Lung (tissue), 12 donors: Measurements from ENCODE around the gene ZNF682. TPM values are rescaled to one million over a fixed set of nuclear protein-coding genes. Genes with fewer than 3 reads are reported as not detected.

Source experiments
- ATAC-seq: fragments of 200-7000 bp; cut with Tn5 transposase; one replicate; pipeline ENCODE4 v1.9.1; 2020; ENCODE audit warnings: moderate number of reproducible peaks; ENCODE audit not compliant: insufficient read depth, low FRiP score
- DNase-seq, 3 donors: peaks; one replicate each; pipeline ENCODE4 v3.0.0-alpha.2; 2013 to 2017
- H3K27ac ChIP-seq, 2 donors: one replicate each; pipeline ENCODE4 v1.5.1; 2013; ENCODE audit warnings: mild to moderate bottlenecking in 2 of 2, moderate library complexity in 2 of 2, control low read depth in 1 of 2, inconsistent platforms in 1 of 2, low read depth in 1 of 2, low read length in 1 of 2
- H3K27me3 ChIP-seq, 3 donors: one replicate each; pipeline ENCODE4 v1.5.1; 2013; ENCODE audit warnings: low read length in 2 of 3; ENCODE audit not compliant: control insufficient read depth in 3 of 3, insufficient read depth in 3 of 3
- H3K36me3 ChIP-seq, 4 donors: one replicate each; pipeline ENCODE4 v1.5.1; 2013; ENCODE audit warnings: low read length in 4 of 4, mild to moderate bottlenecking in 1 of 4, moderate library complexity in 1 of 4; ENCODE audit not compliant: control insufficient read depth in 4 of 4, insufficient read depth in 4 of 4
- H3K4me1 ChIP-seq, 5 donors: one replicate each; pipeline ENCODE4 v1.5.1; 2013; ENCODE audit warnings: low read length in 5 of 5, mild to moderate bottlenecking in 2 of 5, moderate library complexity in 1 of 5; ENCODE audit not compliant: control insufficient read depth in 5 of 5, insufficient read depth in 5 of 5
- H3K4me3 ChIP-seq: one replicate; pipeline ENCODE4 v1.5.1; 2013; ENCODE audit warnings: mild to moderate bottlenecking, control low read depth, moderate library complexity
- H3K9ac ChIP-seq, 2 donors: one replicate each; pipeline ENCODE4 v1.5.1; 2013; ENCODE audit warnings: low read length in 2 of 2, control low read depth in 1 of 2; ENCODE audit not compliant: insufficient read depth in 1 of 2
- H3K9me3 ChIP-seq, 4 donors: one replicate each; pipeline ENCODE4 v1.5.1; 2013; ENCODE audit warnings: low read length in 3 of 4, mild to moderate bottlenecking in 1 of 4, moderate library complexity in 1 of 4; ENCODE audit not compliant: control insufficient read depth in 4 of 4, insufficient read depth in 3 of 4
- WGBS, 2 donors: extraction: QIAGEN DNeasy Blood & Tissue Kit; methylation state at CpG; one replicate each; pipeline ENCODE4 v1.1.7; 2013; 5-methylcytosine and 5-hydroxymethylcytosine counted together
- polyA plus RNA-seq, 2 donors: library from polyadenylated mRNA; stranded (reverse); fragments of 200-250 nt; gene quantifications; one replicate each; pipeline ENCODE4 v1.2.1, GENCODE V29; 2013
- total RNA-seq, 2 donors: library from RNA; depleted of rRNA in 1 of 2; stranded (reverse); fragments of >200 nt in 1 of 2; gene quantifications; one replicate each; pipeline ENCODE4 v1.2.1, GENCODE V29; 2014 to 2021
- TF ChIP-seq, protein P1 (sequence below): IDR thresholded peaks from 2 replicates; pipeline ENCODE4 v1.5.1; 2012; ENCODE audit warnings: mild to moderate bottlenecking; ENCODE audit errors: control extremely low read depth, extremely low read depth
- donor health status: control.
- donor health status: control.
- donor health status: Bipolar disorder and iron deficiency.
- donor health status: healthy.
- donor health status: DM: yes; HTN: yes; CAD: no.

ZNF682 gene
- total and polyA plus RNA-seq, 4 donors, result 2.0 to 17.7 (median 12.9) TPM

DNA sequence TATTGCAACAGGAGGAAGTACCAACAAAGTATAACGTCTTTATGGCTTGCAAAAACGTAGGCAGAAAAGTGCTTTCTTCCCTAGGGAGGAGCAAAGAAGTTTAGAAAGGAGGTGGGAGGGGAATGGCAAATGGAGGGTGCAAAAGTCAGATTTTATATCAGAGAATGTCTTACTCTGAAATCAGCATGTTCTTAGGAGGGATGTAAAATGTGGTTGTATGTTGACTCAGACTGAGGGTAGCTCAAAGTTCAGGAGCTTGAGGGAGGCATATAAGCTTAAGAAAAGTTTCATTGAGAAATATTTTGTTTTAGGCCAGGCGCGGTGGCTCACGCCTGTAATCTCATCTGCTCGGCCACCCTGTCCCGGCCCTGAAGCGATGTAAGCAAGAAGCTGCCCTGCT is 40.2 kb upstream of the ZNF682 start:
- Histone ChIP-seq H3K9ac (peak overlapping the region in 1 of 2 donors; percentile 71), H3K27me3 (no peaks in the 10 kb centered on the region), H3K4me3 (no peak overlapping the region), H3K9me3 (peaks cover 0 to 10% (median 0%) of the 10 kb centered on the region in 4 donors), H3K27ac (no peak overlapping the region), H3K36me3 (no peaks in the 10 kb centered on the region), H3K4me1 (peaks cover 0 to 45% (median 11%) of the 10 kb centered on the region in 5 donors)
- TF ChIP-seq, protein P1, sequence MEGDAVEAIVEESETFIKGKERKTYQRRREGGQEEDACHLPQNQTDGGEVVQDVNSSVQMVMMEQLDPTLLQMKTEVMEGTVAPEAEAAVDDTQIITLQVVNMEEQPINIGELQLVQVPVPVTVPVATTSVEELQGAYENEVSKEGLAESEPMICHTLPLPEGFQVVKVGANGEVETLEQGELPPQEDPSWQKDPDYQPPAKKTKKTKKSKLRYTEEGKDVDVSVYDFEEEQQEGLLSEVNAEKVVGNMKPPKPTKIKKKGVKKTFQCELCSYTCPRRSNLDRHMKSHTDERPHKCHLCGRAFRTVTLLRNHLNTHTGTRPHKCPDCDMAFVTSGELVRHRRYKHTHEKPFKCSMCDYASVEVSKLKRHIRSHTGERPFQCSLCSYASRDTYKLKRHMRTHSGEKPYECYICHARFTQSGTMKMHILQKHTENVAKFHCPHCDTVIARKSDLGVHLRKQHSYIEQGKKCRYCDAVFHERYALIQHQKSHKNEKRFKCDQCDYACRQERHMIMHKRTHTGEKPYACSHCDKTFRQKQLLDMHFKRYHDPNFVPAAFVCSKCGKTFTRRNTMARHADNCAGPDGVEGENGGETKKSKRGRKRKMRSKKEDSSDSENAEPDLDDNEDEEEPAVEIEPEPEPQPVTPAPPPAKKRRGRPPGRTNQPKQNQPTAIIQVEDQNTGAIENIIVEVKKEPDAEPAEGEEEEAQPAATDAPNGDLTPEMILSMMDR, result no peak
- WGBS, 2 donors, result 62 to 69% methylated on average over 8 of the region's 8 CpGs
- peak; percentile 28 to 73 (median 73) for DNase-seq
- no peak for ATAC-seq

DNA sequence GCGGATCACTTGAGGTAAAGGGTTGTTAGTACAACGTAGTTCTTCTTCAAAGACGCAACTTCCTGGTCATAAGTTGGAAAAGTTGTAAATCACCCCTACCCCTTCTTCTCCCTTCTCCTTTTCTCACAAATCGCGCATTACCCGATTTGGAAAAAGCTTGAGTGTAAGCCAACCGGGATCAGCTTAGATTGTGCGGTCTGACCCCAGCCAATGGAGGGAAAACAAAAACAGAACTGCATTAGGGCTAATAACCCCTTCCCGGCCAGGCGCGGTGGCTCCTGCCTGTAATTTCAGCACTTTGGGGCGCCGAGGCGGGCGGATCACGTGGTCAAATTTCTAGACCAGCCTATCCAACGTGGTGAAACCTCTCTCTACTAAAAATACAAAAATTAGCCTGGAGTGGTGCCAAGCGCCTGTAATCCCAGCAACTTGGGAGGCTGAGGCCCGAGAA is 39.3 kb upstream of the ZNF682 start:
- H3K27me3 ChIP-seq, result no peaks in the 10 kb centered on the region
- H3K4me1 ChIP-seq, result peaks cover 0 to 45% (median 11%) of the 10 kb centered on the region in 5 donors
- TF ChIP-seq, protein P1, result no peak
- peaks cover 0 to 10% (median 0%) of the 10 kb centered on the region in 4 donors for H3K9me3 ChIP-seq
- H3K36me3 ChIP-seq, result no peaks in the 10 kb centered on the region
- ATAC-seq (no peak), DNase-seq (peak; percentile 80 to 92 (median 92))
- peak overlapping the region; percentile 33 to 71 for H3K9ac ChIP-seq
- WGBS, 2 donors, result 3% methylated on average over 19 of the region's 19 CpGs
- peak overlapping the region in 1 of 2 donors; percentile 68 for H3K27ac ChIP-seq
- no peak overlapping the region for H3K4me3 ChIP-seq

DNA sequence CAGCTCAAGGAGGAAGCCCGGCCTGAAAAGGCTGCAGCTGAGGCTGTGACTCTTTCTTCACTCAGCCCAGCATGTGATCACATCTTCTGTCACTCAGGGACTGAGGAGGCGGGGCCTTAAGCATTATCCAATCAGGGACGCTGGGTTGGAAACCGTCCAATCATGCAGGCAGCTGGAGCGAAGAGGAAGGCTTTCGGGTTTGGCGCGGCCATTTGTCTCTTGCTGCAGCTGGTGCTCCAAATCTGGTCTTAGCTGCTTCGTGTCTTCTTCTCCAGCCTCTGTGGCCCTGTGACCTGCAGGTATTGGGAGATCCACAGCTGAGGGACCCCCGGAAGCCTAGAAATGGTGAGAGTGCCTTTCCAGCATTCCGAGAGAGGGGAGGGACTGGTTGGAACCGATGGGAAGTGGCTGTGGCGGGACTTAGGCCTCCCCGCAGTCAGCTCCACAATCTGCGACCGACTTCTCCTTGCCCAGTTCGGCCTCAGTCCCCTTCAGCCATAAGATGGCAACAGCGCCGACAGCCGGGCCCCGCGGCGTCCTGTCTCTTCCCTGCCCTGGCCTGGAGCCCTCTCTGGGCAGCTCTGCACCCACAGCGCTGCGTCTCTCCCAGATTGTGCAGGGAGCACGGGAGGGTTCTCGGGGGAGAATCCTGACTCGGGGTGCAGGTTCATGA is 38.6 kb upstream of the ZNF682 start, which contains the start of gene ZNF90:
Gene ZNF90 (plus strand): TSS at position 210 of the 673 bp plus-strand sequence. CDS start 133 bp downstream, at position 343.
- peak; percentile 97 to 100 (median 99) for DNase-seq
- Histone ChIP-seq H3K9ac (peak within 1 kb of the TSS; percentile 33 to 71), H3K9me3 (peaks cover 0 to 8% (median 0%) of the 10 kb centered on the region in 4 donors), H3K4me3 (peak within 1 kb of the TSS; percentile 67), H3K27ac (peak within 1 kb of the TSS in 1 of 2 donors; percentile 68), H3K4me1 (peaks cover 0 to 43% (median 11%) of the 10 kb centered on the region in 5 donors), H3K36me3 (no peaks in the 10 kb centered on the region), H3K27me3 (no peaks in the 10 kb centered on the region)
- 1 to 2% methylated on average over 28 of the region's 28 CpGs for WGBS, 2 donors
- TF ChIP-seq, protein P1, result no peak
- peak; percentile 81 for ATAC-seq
